ENCODE measurements around the gene KIAA1755.

Gene KIAA1755

GRCh38 chr20:38297916-38298674, 37.6 kb upstream of the KIAA1755 start:
- TF ChIP-seq CTCF (IDR thresholded peaks at IDR 0.05; ENCODE audit: control insufficient read depth, extremely low read depth, insufficient read depth): no peak
- DNase-seq (ENCODE audit: low read depth): no peak
- no peak overlapping the region for H3K4me3 ChIP-seq (ENCODE audit: low read depth, low read length)

- no peak for TF ChIP-seq CTCF (IDR thresholded peaks at IDR 0.05; ENCODE audit: control insufficient read depth, extremely low read depth, insufficient read depth)
- DNase-seq (ENCODE audit: low read depth): no peak
- no peak overlapping the region for H3K4me3 ChIP-seq (ENCODE audit: low read depth, low read length)
Measured at GRCh38 chr20:38296433-38296832, 35.9 kb upstream of the KIAA1755 start.

GRCh38 chr20:38295811-38296210, 35.3 kb upstream of the KIAA1755 start:
- TF ChIP-seq CTCF (IDR thresholded peaks at IDR 0.05; ENCODE audit: control insufficient read depth, extremely low read depth, insufficient read depth): no peak
- H3K4me3 ChIP-seq (ENCODE audit: low read depth, low read length): no peak overlapping the region
- no peak for DNase-seq (ENCODE audit: low read depth)

- TF ChIP-seq CTCF (IDR thresholded peaks at IDR 0.05; ENCODE audit: control insufficient read depth, extremely low read depth, insufficient read depth): no peak
- no peak overlapping the region for H3K4me3 ChIP-seq (ENCODE audit: low read depth, low read length)
- no peak for DNase-seq (ENCODE audit: low read depth)
Measured at GRCh38 chr20:38294076-38294591, 33.6 kb upstream of the KIAA1755 start.

- no peak for TF ChIP-seq CTCF (IDR thresholded peaks at IDR 0.05; ENCODE audit: control insufficient read depth, extremely low read depth, insufficient read depth)
- no peak for DNase-seq (ENCODE audit: low read depth)
Measured at GRCh38 chr20:38293491-38294065, 33.0 kb upstream of the KIAA1755 start.

GRCh38 chr20:38291966-38292365, 31.4 kb upstream of the KIAA1755 start:
- no peak for TF ChIP-seq CTCF (IDR thresholded peaks at IDR 0.05; ENCODE audit: control insufficient read depth, extremely low read depth, insufficient read depth)
- no peak overlapping the region for H3K4me3 ChIP-seq (ENCODE audit: low read depth, low read length)
- no peak for DNase-seq (ENCODE audit: low read depth)

More at GRCh38 chr20:38293491-38294065, 33.0 kb upstream of the KIAA1755 start:
- H3K4me3 ChIP-seq (ENCODE audit: low read depth, low read length): no peak overlapping the region

Measured in LNCaP clone FGC (cell line).